Limb (tissue), 2 donors: ENCODE measurements around the gene SRGAP2B.
"Not testable (repeated sequence)": the region's sequence is repeated elsewhere in the genome, so short reads cannot be mapped to it uniquely, and the experiment has no call there.

Experiments used
- DNase-seq, 2 donors: peaks; one replicate each; pipeline ENCODE4 v3.0.0-alpha.2; 2016; ENCODE audit errors: extremely low spot score in 2 of 2

SRGAP2B gene

GRCh38 chr1:145095284-145096057 is at the start of gene SRGAP2B, which contains the start of gene FAM72D:
Gene SRGAP2B, minus strand, starts transcription at chr1:145095328. Its CDS starts 2,427 bp downstream, at chr1:145092901.
Gene FAM72D, plus strand, starts transcription at chr1:145095974. Its CDS starts 874 bp downstream, at chr1:145096848.
- not testable (repeated sequence) for DNase-seq

GRCh38 chr1:145144264-145144913 is 49.3 kb upstream of the SRGAP2B start:
- not testable (repeated sequence) for DNase-seq

- DNase-seq = not testable (repeated sequence)
Measured at GRCh38 chr1:145140549-145140948, 45.4 kb upstream of the SRGAP2B start.

GRCh38 chr1:145134476-145134875 is 39.3 kb upstream of the SRGAP2B start:
- DNase-seq = not testable (repeated sequence)

- not testable (repeated sequence) for DNase-seq
Measured at GRCh38 chr1:145128697-145129469, 33.8 kb upstream of the SRGAP2B start.

- DNase-seq = not testable (repeated sequence)
Measured at GRCh38 chr1:145127144-145127543, 32.0 kb upstream of the SRGAP2B start.

GRCh38 chr1:145125112-145125511 is 30.0 kb upstream of the SRGAP2B start:
- DNase-seq = not testable (repeated sequence)

GRCh38 chr1:145123992-145124641 is 29.0 kb upstream of the SRGAP2B start:
- DNase-seq = not testable (repeated sequence)

- not testable (repeated sequence) for DNase-seq
Measured at GRCh38 chr1:145123062-145123395, 27.9 kb upstream of the SRGAP2B start.

GRCh38 chr1:145122344-145123061 is 27.4 kb upstream of the SRGAP2B start:
- DNase-seq = not testable (repeated sequence)

GRCh38 chr1:145119842-145120241 is 24.7 kb upstream of the SRGAP2B start:
- not testable (repeated sequence) for DNase-seq

GRCh38 chr1:145115587-145116493 is 20.7 kb upstream of the SRGAP2B start:
- DNase-seq = not testable (repeated sequence)

GRCh38 chr1:145114560-145115057 is 19.5 kb upstream of the SRGAP2B start:
- DNase-seq = not testable (repeated sequence)

- not testable (repeated sequence) for DNase-seq
Measured at GRCh38 chr1:145112703-145113102, 17.6 kb upstream of the SRGAP2B start.

- DNase-seq = not testable (repeated sequence)
Measured at GRCh38 chr1:145111674-145112073, 16.5 kb upstream of the SRGAP2B start.

GRCh38 chr1:145103294-145103693 is 8.2 kb upstream of the SRGAP2B start:
- not testable (repeated sequence) for DNase-seq

- not testable (repeated sequence) for DNase-seq
Measured at GRCh38 chr1:145101725-145102124, 6.6 kb upstream of the SRGAP2B start.

GRCh38 chr1:145094655-145095211 is 395 bp downstream of the SRGAP2B start:
- DNase-seq = not testable (repeated sequence)
